CD1c-positive myeloid dendritic cell (primary cell): ENCODE results near the gene NDFIP2.
"Not testable (repeated sequence)": the region's sequence is repeated elsewhere in the genome, so short reads cannot be mapped to it uniquely, and the experiment has no call there.

Source experiments
- DNase-seq: peaks from one replicate; pipeline ENCODE4 v3.0.0-alpha.2; 2016; ENCODE audit errors: extremely low spot score

The NDFIP2 gene

DNA sequence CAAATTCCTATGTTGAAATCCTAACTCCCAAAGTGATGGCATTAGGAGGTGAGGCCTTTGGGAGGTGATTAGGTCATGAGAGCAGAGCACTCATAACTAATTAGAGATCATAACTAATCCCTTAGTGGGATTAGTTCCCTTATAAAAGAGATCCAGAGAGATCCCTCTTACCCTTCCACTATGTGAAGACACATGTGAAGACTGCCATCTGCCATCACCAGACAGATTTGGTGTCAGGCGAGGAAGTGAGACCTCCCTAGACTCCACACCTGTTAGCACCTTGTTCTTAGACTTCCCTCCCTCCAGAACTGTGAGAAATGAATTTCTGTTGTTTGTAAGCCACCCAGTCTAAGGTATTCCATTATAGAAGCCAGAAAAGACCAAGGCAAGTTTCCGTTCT lies 112.2 kb downstream of the NDFIP2 start:
- DNase-seq, result no peak

DNA sequence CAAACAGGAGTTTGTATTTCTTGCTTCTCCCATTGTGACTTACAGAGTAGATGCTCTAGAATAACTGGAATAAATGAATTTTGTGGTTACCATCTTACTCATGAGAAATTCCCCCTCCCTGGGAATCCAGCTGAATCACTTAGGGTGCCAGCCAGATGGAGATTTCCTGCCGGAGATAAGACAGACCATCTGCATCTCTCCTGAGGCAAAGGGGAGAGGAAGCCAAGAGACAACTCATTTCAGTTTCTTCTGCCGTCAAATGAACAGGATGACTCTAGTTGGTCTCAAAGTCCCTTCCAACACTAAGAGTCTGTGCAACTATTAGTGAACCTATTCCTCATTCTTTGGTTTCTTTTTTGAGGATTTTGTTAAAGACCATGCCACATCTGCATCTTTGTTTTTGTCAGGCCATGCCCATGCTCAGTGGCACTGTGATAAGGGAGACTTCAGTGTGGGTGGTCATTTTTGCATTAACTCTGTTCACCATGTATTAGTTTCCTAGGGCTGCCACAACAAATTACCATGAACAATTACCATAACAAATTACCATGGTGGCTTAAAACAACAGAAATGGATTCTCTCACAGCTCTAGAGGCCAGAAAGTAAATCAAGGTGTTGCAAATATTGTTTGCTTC lies 112.8 kb downstream of the NDFIP2 start:
- DNase-seq, result no peak

DNA sequence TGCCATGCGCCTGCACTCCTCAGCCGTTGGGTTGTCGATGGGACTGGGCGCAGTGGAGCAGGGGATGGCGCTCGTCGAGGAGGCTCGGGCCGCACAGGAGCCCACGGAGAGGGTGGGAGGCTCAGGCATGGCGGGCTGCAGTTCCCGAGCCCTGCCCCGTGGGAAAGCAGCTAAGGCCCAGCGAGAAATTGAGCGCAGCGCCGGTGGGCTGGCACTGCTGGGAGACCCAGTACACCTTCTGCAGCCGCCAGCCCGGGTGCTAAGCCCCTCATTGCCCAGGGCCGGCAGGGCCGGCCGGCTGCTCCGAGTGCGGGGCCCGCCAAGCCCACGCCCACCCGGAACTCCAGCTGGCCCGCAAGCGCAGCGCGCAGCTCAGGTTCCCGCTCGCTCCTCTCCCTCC lies 119.2 kb downstream of the NDFIP2 start:
- DNase-seq, result not testable (repeated sequence)

DNA sequence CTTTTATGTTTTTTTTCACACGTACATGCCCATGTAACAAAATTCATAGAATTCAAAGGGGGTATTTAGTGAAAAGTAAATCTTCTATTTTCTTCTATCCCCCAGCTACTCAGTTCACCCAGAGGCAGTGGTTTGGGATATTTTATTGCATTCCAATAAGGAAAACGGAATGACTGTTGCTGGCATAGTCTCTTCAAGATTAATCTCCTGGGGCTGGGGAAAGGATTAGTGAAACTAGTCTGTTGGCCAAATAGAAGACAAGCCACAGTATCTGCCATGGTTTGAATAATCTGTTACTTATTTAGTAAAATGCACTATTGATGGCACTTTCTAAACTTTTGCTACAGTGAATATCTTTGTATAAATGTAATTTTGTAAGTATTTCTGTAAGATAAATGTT lies 122.0 kb downstream of the NDFIP2 start:
- DNase-seq, result no peak

DNA sequence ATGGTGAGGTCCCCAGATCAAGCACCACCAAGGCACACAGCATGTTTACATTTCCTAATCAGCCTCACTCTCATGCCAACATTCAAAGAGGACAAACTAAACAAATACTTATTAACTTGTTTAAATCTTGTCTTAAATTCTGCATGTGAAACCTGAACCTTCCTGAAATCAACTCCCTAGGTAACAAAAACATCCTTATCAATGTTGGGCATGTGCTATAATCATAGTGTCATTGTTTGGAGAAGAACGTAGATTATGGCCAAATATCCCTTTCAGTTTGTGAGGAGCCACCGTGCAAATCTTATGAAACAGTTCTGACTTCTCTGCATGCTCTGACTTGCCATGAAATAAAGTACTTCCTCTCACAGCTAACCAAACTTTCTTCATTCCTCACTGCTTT lies 123.8 kb downstream of the NDFIP2 start:
- no peak for DNase-seq
